GM13977 (cell line): ENCODE results near the gene CYTH3.
A peak's percentile ranks its signal among the peaks of the same experiment; 100 is the strongest.

Experiments
- DNase-seq: peaks from one replicate; pipeline ENCODE4 v3.0.0; 2012; ENCODE audit warnings: low spot score
- CTCF ChIP-seq: IDR thresholded peaks from 2 replicates; pipeline ENCODE4 v1.5.1; 2012; ENCODE audit warnings: mild to moderate bottlenecking, control low read depth; ENCODE audit not compliant: insufficient read depth; ENCODE audit errors: extremely low read depth, missing control alignments
- in situ Hi-C: fragments of 300-500 bp; cut with MboI; formaldehyde crosslinking; loops from one replicate; pipeline ENCODE4 v1.12.0; 2022; ENCODE audit warnings: low sequenced_read_pairs, low pct_unique_long_range_greater_than_20kb, mixed read lengths, inconsistent platforms; ENCODE audit not compliant: unreplicated experiment

Gene CYTH3

GRCh38 chr7:6258440-6259182 is 13.8 kb downstream of the CYTH3 start:
- DNase-seq, result peak; percentile 33
- no peak for TF ChIP-seq CTCF
- in situ Hi-C loops, result no loop called here

- no peak for TF ChIP-seq CTCF
- no peak for DNase-seq
- in situ Hi-C loops, result no loop called here
These were observed 14.7 kb downstream of the CYTH3 start for GRCh38 chr7:6257675-6258074.

GRCh38 chr7:6256677-6257535 is 15.5 kb downstream of the CYTH3 start:
- DNase-seq, result peak; percentile 47

GRCh38 chr7:6256109-6256483 is 16.3 kb downstream of the CYTH3 start:
- in situ Hi-C loops, result no loop called here
- TF ChIP-seq CTCF, result no peak
- no peak for DNase-seq

More at GRCh38 chr7:6256677-6257535, 15.5 kb downstream of the CYTH3 start:
- in situ Hi-C loops, result no loop called here
- no peak for TF ChIP-seq CTCF

- TF ChIP-seq CTCF, result no peak
- in situ Hi-C loops, result no loop called here
- no peak for DNase-seq
These were observed 17.6 kb downstream of the CYTH3 start for GRCh38 chr7:6254866-6255265.

GRCh38 chr7:6252748-6253147 is 19.7 kb downstream of the CYTH3 start:
- DNase-seq, result no peak
- TF ChIP-seq CTCF, result no peak
- in situ Hi-C loops, result no loop called here
